B cell (primary cell): ENCODE results near the gene PAQR3. TPM values are rescaled to one million over a fixed set of nuclear protein-coding genes. Genes with fewer than 3 reads are reported as not detected.

Experiments
- ATAC-seq: fragments of 200-7000 bp; cut with Tn5 transposase; one replicate; pipeline ENCODE4 v1.10.0; 2021; ENCODE audit warnings: low read depth, mild to moderate bottlenecking, moderate number of reproducible peaks, moderate library complexity
- CTCF ChIA-PET: fragments of 350-600 bp; sonication (Branson Sonifier 250); formaldehyde crosslinking; loops from one replicate; lab custom pipeline; 2021; ENCODE audit warnings: antibody characterized with exemption, inconsistent platforms; lab: Charles Lee
- POLR2A ChIA-PET: fragments of 350-600 bp; sonication (Branson Sonifier 250); formaldehyde crosslinking; loops from one replicate; lab custom pipeline; 2021; ENCODE audit warnings: antibody characterized with exemption; lab: Charles Lee
- DNase-seq: peaks from one replicate; pipeline ENCODE4 v3.0.0; 2013
- H2AFZ ChIP-seq: 2 replicates; pipeline ENCODE4 v1.6.1; 2012; ENCODE audit warnings: mild to moderate bottlenecking, low read depth, low read length; ENCODE audit not compliant: insufficient read depth, poor library complexity, severe bottlenecking
- H3K27ac ChIP-seq, 2 donors: 1 replicate in 1 of 2; 2 replicates in 1 of 2; pipeline ENCODE4 v1.5.1; 2012 to 2013; ENCODE audit warnings: low read length in 2 of 2, mild to moderate bottlenecking in 2 of 2, moderate library complexity in 1 of 2
- H3K27me3 ChIP-seq, 4 experiments: fragments of 200-600 bp in 1 of 4; sonication (generic) in 1 of 4; replicated peaks in 1 of 4; 1 replicate in 2 of 4; 2 replicates in 2 of 4; pipeline versions ENCODE4 v1.6.1 to v1.7.0; 2013 to 2016; ENCODE audit warnings: low read length in 3 of 4, mild to moderate bottlenecking in 2 of 4, mixed read lengths in 1 of 4, moderate library complexity in 1 of 4; ENCODE audit not compliant: insufficient read depth in 4 of 4, control insufficient read depth in 3 of 4; ENCODE audit errors: control extremely low read depth in 1 of 4
- H3K36me3 ChIP-seq, 2 experiments: replicated peaks in 1 of 2; 1 replicate in 1 of 2; 2 replicates in 1 of 2; pipeline versions ENCODE4 v1.6.1 to v1.7.1; 2013; ENCODE audit warnings: low read length in 1 of 2; ENCODE audit not compliant: insufficient read depth in 2 of 2, control insufficient read depth in 1 of 2; ENCODE audit errors: control extremely low read depth in 1 of 2, extremely low read depth in 1 of 2
- H3K4me1 ChIP-seq, 2 donors: fragments of 200-600 bp in 1 of 2; sonication (generic) in 1 of 2; 1 replicate in 1 of 2; 2 replicates in 1 of 2; pipeline versions ENCODE4 v1.5.1 to v1.6.1; 2013 to 2017; ENCODE audit warnings: low read length in 2 of 2; ENCODE audit not compliant: control insufficient read depth in 2 of 2, insufficient read depth in 2 of 2
- H3K4me2 ChIP-seq: replicated peaks from 2 replicates; pipeline ENCODE3; 2012; ENCODE audit warnings: mild to moderate bottlenecking, low read depth, low read length; ENCODE audit not compliant: poor library complexity, severe bottlenecking
- H3K4me3 ChIP-seq, 5 experiments: fragments of 200-600 bp in 1 of 5; sonication (generic) in 1 of 5; 1 replicate in 3 of 5; 2 replicates in 2 of 5; pipeline versions ENCODE4 v1.5.1 to v1.7.0; 2011 to 2016; ENCODE audit warnings: low read length in 4 of 5, mild to moderate bottlenecking in 4 of 5, low read depth in 2 of 5, control low read depth in 1 of 5, moderate library complexity in 1 of 5; ENCODE audit not compliant: insufficient read depth in 1 of 5; ENCODE audit errors: control extremely low read depth in 1 of 5, extremely low read depth in 1 of 5
- H3K79me2 ChIP-seq: fragments of 200-600 bp; sonication (generic); one replicate; pipeline ENCODE4 v1.6.0; 2016; ENCODE audit warnings: low read length; ENCODE audit not compliant: control insufficient read depth, insufficient read depth
- H3K9ac ChIP-seq: fragments of 200-600 bp; sonication (generic); 2 replicates; pipeline ENCODE4 v1.6.1; 2017; ENCODE audit warnings: mild to moderate bottlenecking, low read length, moderate library complexity
- H3K9me3 ChIP-seq, 3 donors: one replicate each; pipeline versions ENCODE4 v1.6.1 to v1.7.1; 2013; ENCODE audit warnings: low read length in 2 of 3; ENCODE audit not compliant: control insufficient read depth in 2 of 3, insufficient read depth in 1 of 3; ENCODE audit errors: control extremely low read depth in 1 of 3
- H4K20me1 ChIP-seq: 2 replicates; pipeline ENCODE4 v1.6.0; 2012; ENCODE audit warnings: mild to moderate bottlenecking, low read length; ENCODE audit not compliant: insufficient read depth, control insufficient read depth, poor library complexity, severe bottlenecking
- H3K27ac Mint-ChIP-seq: one replicate; pipeline ENCODE4 v1.8.0; 2021; ENCODE audit warnings: mixed read lengths
- H3K27me3 Mint-ChIP-seq: one replicate; pipeline ENCODE4 v1.8.0; 2021; ENCODE audit warnings: mixed read lengths
- H3K4me1 Mint-ChIP-seq: one replicate; pipeline ENCODE4 v1.8.0; 2021; ENCODE audit warnings: mixed read lengths
- H3K4me3 Mint-ChIP-seq: one replicate; pipeline ENCODE4 v1.8.0; 2021; ENCODE audit warnings: mixed read lengths
- H3K9me3 Mint-ChIP-seq: one replicate; pipeline ENCODE4 v1.8.0; 2022; ENCODE audit warnings: mixed read lengths; ENCODE audit not compliant: insufficient read depth
- EZH2 ChIP-seq: IDR thresholded peaks from 2 replicates; pipeline ENCODE4 v1.6.1; 2012; ENCODE audit warnings: borderline replicate concordance, low read depth, mild to moderate bottlenecking, moderate library complexity, low read length; ENCODE audit not compliant: insufficient read depth, poor library complexity, severe bottlenecking
- WGBS: methylation state at CpG from one replicate; pipeline ENCODE4 v1.1.5; 2013; ENCODE audit warnings: missing lambda C conversion rate; ENCODE audit not compliant: insufficient coverage; 5-methylcytosine and 5-hydroxymethylcytosine counted together
- intact Hi-C: fragments of 100-400 bp; cut with micrococcal nuclease; formaldehyde crosslinking; loops from one replicate; pipeline ENCODE4 v1.10.0; 2022
- polyA plus RNA-seq: library from polyadenylated mRNA; depleted of rRNA; stranded (reverse); fragments of >200 nt; gene quantifications from 2 replicates; pipeline ENCODE4 v1.2.3, GENCODE V29; 2012
- total RNA-seq, 2 donors: library from RNA; stranded (reverse); fragments of 120-200 nt in 1 of 2; gene quantifications; 1 replicate in 1 of 2; 2 replicates in 1 of 2; pipeline versions ENCODE4 v1.2.3 to v1.2.4, GENCODE V29; 2013 to 2022
- TF ChIP-seq, protein P1 (sequence below): fragments of 200-600 bp; IDR thresholded peaks from one replicate; pipeline ENCODE4 v1.8.0; 2022; ENCODE audit warnings: antibody characterized with exemption, mild to moderate bottlenecking

The PAQR3 gene
- total and polyA plus RNA-seq, 2 donors (not counting 1 experiment from before 2014, with no cell fraction given): 5.3 to 12.6 TPM

DNA sequence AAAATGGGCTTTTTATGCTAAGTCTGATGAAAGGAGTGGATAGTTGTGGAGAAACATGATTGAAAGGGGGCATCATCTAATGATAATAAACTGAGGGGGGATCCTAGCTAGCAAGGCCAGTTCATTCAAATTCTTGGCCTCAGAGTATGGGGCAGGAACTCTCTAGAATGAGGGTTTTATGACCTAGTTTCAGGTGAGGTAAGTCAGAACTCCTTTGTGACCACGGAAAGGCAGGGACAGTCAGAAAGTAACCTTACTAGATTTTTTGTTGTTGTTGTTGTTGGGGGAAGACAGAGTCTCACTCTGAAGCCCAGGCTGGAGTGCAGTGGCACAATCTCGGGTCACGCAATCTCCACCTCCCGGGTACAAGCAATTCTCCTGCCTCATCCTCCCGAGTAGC, 1.5 kb upstream of the PAQR3 start:
- H3K9me3 ChIP-seq: no peaks in the 10 kb centered on the region
- H3K4me1 ChIP-seq: peaks cover 12 to 20% of the 10 kb centered on the region in 2 donors
- H3K9ac ChIP-seq: no peak overlapping the region
- DNase-seq (no peak), ATAC-seq (no peak)
- Mint-ChIP-seq H3K4me3 (no peak overlapping the region), H3K9me3 (no peaks in the 10 kb centered on the region), H3K4me1 (peaks cover 26% of the 10 kb centered on the region), H3K27me3 (peaks cover 6% of the 10 kb centered on the region), H3K27ac (no peak overlapping the region)
- no peak overlapping the region for H3K4me3 ChIP-seq
- ChIA-PET CTCF (interaction anchor here (4.0 kb wide), 1 partner anchor 12 kb away, joined by 32 read pairs; no protein-coding TSS in a partner anchor), POLR2A (no interaction called here)
- intact Hi-C loops: loop anchor here (5.0 kb wide), 1 partner anchor 1132 kb away; the partner anchor contains the start of gene ANTXR2
- no peak overlapping the region for H3K27ac ChIP-seq
- no peaks in the 10 kb centered on the region for H4K20me1 ChIP-seq
- TF ChIP-seq, protein P1, sequence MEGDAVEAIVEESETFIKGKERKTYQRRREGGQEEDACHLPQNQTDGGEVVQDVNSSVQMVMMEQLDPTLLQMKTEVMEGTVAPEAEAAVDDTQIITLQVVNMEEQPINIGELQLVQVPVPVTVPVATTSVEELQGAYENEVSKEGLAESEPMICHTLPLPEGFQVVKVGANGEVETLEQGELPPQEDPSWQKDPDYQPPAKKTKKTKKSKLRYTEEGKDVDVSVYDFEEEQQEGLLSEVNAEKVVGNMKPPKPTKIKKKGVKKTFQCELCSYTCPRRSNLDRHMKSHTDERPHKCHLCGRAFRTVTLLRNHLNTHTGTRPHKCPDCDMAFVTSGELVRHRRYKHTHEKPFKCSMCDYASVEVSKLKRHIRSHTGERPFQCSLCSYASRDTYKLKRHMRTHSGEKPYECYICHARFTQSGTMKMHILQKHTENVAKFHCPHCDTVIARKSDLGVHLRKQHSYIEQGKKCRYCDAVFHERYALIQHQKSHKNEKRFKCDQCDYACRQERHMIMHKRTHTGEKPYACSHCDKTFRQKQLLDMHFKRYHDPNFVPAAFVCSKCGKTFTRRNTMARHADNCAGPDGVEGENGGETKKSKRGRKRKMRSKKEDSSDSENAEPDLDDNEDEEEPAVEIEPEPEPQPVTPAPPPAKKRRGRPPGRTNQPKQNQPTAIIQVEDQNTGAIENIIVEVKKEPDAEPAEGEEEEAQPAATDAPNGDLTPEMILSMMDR: no peak
- no peak for TF ChIP-seq EZH2
- no peaks in the 10 kb centered on the region for H3K36me3 ChIP-seq
- no peak overlapping the region for H2AFZ ChIP-seq
- H3K79me2 ChIP-seq: peaks cover 5% of the 10 kb centered on the region
- no peak overlapping the region for H3K4me2 ChIP-seq
- H3K27me3 ChIP-seq: peaks cover 0 to 2% (median 0%) of the 10 kb centered on the region in 4 experiments
- WGBS: 89% methylated on average over 5 of the region's 5 CpGs

DNA sequence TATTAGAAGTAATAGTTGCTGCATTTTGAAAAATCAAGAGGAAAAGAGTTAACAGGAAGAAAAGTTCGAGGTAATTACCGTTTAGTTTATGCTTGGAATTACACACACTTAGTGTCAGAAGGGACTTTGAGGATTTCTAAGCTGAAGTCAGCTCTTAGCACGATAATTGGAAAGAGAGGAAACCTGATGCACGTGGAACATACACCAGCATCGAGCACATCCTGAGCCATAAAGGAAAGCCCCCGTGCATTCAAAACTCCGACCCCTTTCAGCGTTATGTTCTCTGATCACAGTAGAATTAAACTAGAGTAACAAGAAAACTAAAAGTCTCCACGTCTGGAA, 400 bp upstream of the PAQR3 start:
- H3K27me3 Mint-ChIP-seq: peaks cover 3% of the 10 kb centered on the region
- no peaks in the 10 kb centered on the region for H3K9me3 Mint-ChIP-seq
- DNase-seq: no peak
- CTCF ChIA-PET: interaction anchor here (1.4 to 4.0 kb wide), 3 partner anchors 13 to 1263 kb away, joined by 3 to 32 read pairs (median 5); no protein-coding TSS in a partner anchor
- H3K27ac Mint-ChIP-seq: peak overlapping the region; percentile 64
- no peaks in the 10 kb centered on the region for H4K20me1 ChIP-seq
- H3K4me3 Mint-ChIP-seq: peak overlapping the region; percentile 87
- peak overlapping the region; percentile 91 for H3K9ac ChIP-seq
- POLR2A ChIA-PET: interaction anchor here (1.2 kb wide), 1 partner anchor 1078 kb away, joined by 3 read pairs; the partner anchor contains the start of gene MRPL1
- peak overlapping the region; percentile 43 to 88 (median 85) for H3K4me3 ChIP-seq
- WGBS: 0% methylated on average over 5 of the region's 9 CpGs
- no peaks in the 10 kb centered on the region for H3K9me3 ChIP-seq
- ATAC-seq: no peak
- no peaks in the 10 kb centered on the region for H3K27me3 ChIP-seq
- no peaks in the 10 kb centered on the region for H3K36me3 ChIP-seq
- peak overlapping the region in 1 of 2 donors; percentile 14 for H3K27ac ChIP-seq
- intact Hi-C loops: loop anchor here (1.0 to 5.0 kb wide), 6 partner anchors 162 to 1782 kb away; partner anchors contain the start of genes ANTXR2, BMP2K, CCNG2 and MRPL1
- H3K4me1 Mint-ChIP-seq: peaks cover 26% of the 10 kb centered on the region
- H2AFZ ChIP-seq: peak overlapping the region; percentile 92
- peak overlapping the region; percentile 80 for H3K4me2 ChIP-seq
- peaks cover 12 to 20% of the 10 kb centered on the region in 2 donors for H3K4me1 ChIP-seq
- TF ChIP-seq EZH2: no peak
- TF ChIP-seq, protein P1: no peak
- H3K79me2 ChIP-seq: peaks cover 5% of the 10 kb centered on the region
